OCI-LY3 (cell line): Measurements from ENCODE around the gene TCERG1L.

Experiments
- CTCF ChIP-seq: fragments of 200-600, 300-600 bp; sonication (generic); IDR thresholded peaks from 2 replicates; pipeline ENCODE4 v1.5.1; 2014; ENCODE audit warnings: antibody characterized with exemption, low read length, low read depth
- EZH2phosphoT487 ChIP-seq: fragments of 200-600 bp; shearing (Covaris generic); IDR thresholded peaks from 2 replicates; pipeline ENCODE4 v1.6.1; 2018; ENCODE audit warnings: antibody characterized with exemption, mixed run types, low read depth

GRCh38 chr10:131226446-131227162 lies 84.9 kb downstream of the TCERG1L start:
- TF ChIP-seq CTCF (no peak), EZH2phosphoT487 (no peak)
